ENCODE measurements around the gene S100A9. TPM values are rescaled to one million over a fixed set of nuclear protein-coding genes. Genes with fewer than 3 reads are reported as not detected.
"Not testable (repeated sequence)": the region's sequence is repeated elsewhere in the genome, so short reads cannot be mapped to it uniquely, and the experiment has no call there.

S100A9 gene
- 10 to 100 TPM in 3 of 4 donors, 1 to 10 TPM in 1; 7.2 to 34.0 (median 24.9) TPM for polyA plus RNA-seq (ENCODE audit: insufficient read length in 4 of 4)

GRCh38 chr1:153357853-153358690, at the start of gene S100A9:
TSS of gene S100A9 (plus strand) at chr1:153357854. CDS start at chr1:153358284, 430 bp downstream.
- no peak for DNase-seq (ENCODE audit: low read depth in 4 of 4, low spot score in 3 of 4)

- DNase-seq (ENCODE audit: low read depth in 4 of 4, low spot score in 3 of 4), result no peak
Measured at GRCh38 chr1:153308540-153308939, 49.1 kb upstream of the S100A9 start.

- DNase-seq (ENCODE audit: low read depth in 4 of 4, low spot score in 3 of 4), result no peak
Measured at GRCh38 chr1:153309441-153309840, 48.2 kb upstream of the S100A9 start.

- no peak for DNase-seq (ENCODE audit: low read depth in 4 of 4, low spot score in 3 of 4)
Measured at GRCh38 chr1:153310526-153310925, 47.1 kb upstream of the S100A9 start.

GRCh38 chr1:153312570-153313186, 45.0 kb upstream of the S100A9 start, which contains the start of gene PGLYRP3:
TSS of gene PGLYRP3 (minus strand) at chr1:153312952. CDS start at chr1:153310665, 2,287 bp downstream.
- no peak for DNase-seq (ENCODE audit: low read depth in 4 of 4, low spot score in 3 of 4)

GRCh38 chr1:153313288-153313687, 44.4 kb upstream of the S100A9 start:
- no peak for DNase-seq (ENCODE audit: low read depth in 4 of 4, low spot score in 3 of 4)

- DNase-seq (ENCODE audit: low read depth in 4 of 4, low spot score in 3 of 4), result not testable (repeated sequence)
Measured at GRCh38 chr1:153314388-153314787, 43.3 kb upstream of the S100A9 start.

- DNase-seq (ENCODE audit: low read depth in 4 of 4, low spot score in 3 of 4), result not testable (repeated sequence)
Measured at GRCh38 chr1:153316013-153316412, 41.6 kb upstream of the S100A9 start.

- DNase-seq (ENCODE audit: low read depth in 4 of 4, low spot score in 3 of 4), result not testable (repeated sequence)
Measured at GRCh38 chr1:153318145-153318544, 39.5 kb upstream of the S100A9 start.

GRCh38 chr1:153322568-153322967, 35.1 kb upstream of the S100A9 start:
- DNase-seq (ENCODE audit: low read depth in 4 of 4, low spot score in 3 of 4), result no peak

GRCh38 chr1:153324912-153325311, 32.7 kb upstream of the S100A9 start:
- no peak for DNase-seq (ENCODE audit: low read depth in 4 of 4, low spot score in 3 of 4)

- DNase-seq (ENCODE audit: low read depth in 4 of 4, low spot score in 3 of 4), result no peak
Measured at GRCh38 chr1:153333902-153334301, 23.8 kb upstream of the S100A9 start.

GRCh38 chr1:153336650-153337049, 21.0 kb upstream of the S100A9 start:
- DNase-seq (ENCODE audit: low read depth in 4 of 4, low spot score in 3 of 4), result no peak

GRCh38 chr1:153337980-153338853, 19.4 kb upstream of the S100A9 start:
- DNase-seq (ENCODE audit: low read depth in 4 of 4, low spot score in 3 of 4), result no peak

- no peak for DNase-seq (ENCODE audit: low read depth in 4 of 4, low spot score in 3 of 4)
Measured at GRCh38 chr1:153339802-153340201, 17.9 kb upstream of the S100A9 start.

- DNase-seq (ENCODE audit: low read depth in 4 of 4, low spot score in 3 of 4), result no peak
Measured at GRCh38 chr1:153340356-153340755, 17.3 kb upstream of the S100A9 start.

GRCh38 chr1:153341431-153341934, 16.2 kb upstream of the S100A9 start:
- DNase-seq (ENCODE audit: low read depth in 4 of 4, low spot score in 3 of 4), result no peak

- no peak for DNase-seq (ENCODE audit: low read depth in 4 of 4, low spot score in 3 of 4)
Measured at GRCh38 chr1:153342178-153342577, 15.5 kb upstream of the S100A9 start.

- DNase-seq (ENCODE audit: low read depth in 4 of 4, low spot score in 3 of 4), result no peak
Measured at GRCh38 chr1:153343040-153343681, 14.5 kb upstream of the S100A9 start.
